T-helper 9 cell (primary cell): ENCODE measurements around the gene TAP2.
"Not testable (repeated sequence)": the region's sequence is repeated elsewhere in the genome, so short reads cannot be mapped to it uniquely, and the experiment has no call there.

ENCODE experiments used
- DNase-seq: peaks from one replicate; pipeline ENCODE4 v3.0.0-alpha.2; 2020

Gene TAP2

DNA sequence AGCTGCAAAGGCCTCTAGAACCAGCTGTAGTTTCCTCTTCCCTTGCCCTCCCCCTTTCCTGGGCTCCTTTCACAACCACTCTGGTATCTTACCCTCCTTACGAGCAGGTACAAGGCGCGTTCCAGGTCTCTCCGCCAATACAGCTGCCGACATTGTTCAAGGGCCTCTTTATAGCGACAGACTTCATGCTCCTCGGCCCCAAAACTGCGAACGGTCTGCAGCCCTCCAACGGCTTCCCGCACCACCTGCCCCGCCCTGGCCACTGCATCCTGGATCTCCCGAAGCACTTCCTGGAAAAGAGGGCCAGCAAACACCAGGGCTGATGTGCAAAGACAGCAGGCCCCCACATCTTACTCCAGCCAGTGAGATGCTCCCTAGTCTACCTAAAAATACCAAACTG is 6.0 kb downstream of the TAP2 start:
- no peak for DNase-seq

DNA sequence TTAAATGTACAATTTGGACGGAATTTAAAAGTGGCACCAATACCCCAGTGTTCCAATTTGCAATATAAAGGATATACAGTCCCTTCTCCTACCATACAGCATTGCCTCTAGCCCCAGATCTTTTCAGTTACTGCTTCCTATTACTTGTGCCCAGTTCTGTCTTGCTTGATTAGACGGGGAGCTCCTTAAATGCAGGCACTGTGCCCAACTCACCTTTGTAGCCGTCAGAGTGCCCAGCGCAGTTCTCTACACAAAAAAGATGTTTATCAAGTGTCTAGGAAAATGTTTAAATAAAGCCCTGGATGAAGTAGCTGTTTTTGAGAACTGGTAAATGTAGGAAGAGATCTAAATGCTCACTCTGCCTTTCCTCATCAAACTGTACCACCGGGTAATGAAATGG is 7.6 kb downstream of the TAP2 start:
- no peak for DNase-seq

DNA sequence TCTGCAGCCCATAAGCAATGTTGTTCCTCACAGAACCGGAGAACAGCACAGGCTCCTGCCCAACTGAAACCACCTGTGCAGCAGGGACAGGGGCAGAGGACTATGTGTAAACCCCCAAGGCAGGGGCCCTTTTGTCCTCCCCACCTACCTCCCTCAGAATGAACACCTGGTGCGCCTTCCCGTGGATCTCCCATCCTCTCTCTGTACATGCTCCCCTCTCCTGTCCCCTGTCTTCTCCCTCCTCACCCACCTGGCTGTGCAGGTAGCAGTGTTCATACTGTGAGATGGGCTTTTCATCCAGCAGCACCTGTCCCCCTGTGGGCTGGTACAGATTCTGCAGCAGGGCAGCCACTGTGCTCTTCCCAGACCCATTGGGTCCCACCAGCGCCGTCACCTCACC is 8.5 kb downstream of the TAP2 start:
- DNase-seq: no peak

DNA sequence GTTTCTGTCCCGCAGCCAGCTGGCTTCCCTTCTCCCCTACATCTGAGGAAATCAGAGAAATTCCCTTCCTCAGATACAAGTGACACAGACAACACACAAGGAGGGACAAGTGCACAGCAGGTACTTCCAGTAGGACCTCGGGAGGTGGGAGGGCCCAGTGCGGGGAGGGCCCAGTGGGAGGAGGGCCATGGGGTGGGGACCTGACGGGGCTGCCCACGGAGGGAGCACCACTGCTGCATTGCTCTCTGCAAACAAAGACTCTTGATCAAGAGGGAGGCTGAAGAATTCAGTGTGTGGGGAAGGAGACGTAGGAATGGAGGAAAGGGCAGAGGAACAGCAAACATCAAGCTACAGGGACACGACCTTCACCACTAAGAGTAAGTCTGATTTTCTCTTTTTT is 9.0 kb downstream of the TAP2 start:
- no peak for DNase-seq

DNA sequence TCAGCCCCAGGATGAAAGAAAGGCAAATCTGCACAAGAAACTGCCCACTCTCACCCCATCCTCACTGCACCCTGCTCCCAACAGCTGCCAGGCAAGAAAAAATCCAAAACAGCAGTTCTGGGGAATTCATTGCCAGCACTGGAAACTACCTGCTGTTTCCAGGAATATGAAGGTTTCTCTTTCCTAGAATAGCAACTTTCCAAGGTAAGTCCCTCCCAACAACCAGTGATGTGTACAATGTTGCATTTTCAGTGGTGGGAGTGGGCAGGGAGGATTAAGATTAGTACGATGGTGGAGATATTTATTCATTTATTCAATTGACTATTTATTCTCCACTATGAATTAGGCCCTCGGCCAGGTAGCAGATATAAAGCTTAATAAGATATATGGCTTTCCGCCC is 11.5 kb downstream of the TAP2 start:
- DNase-seq: no peak

DNA sequence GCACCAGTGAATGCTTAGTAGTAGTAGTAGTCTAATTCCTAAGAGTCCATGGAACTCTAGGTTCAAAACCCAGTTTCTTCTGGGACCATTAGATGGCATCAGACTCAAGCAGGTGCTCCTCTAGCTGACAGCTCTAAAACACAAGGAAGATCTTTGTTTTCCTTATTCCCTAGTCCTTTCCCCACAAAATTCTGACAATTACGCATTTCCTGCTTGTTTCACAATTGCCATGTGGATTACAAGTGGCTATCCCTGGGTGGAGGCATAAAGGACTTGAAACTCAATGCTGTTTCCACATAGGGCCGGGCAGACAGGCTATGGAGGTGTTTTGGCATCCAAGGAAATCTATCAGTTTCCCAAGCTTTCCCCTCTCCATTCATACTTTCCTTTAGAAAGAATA is 12.6 kb downstream of the TAP2 start:
- no peak for DNase-seq

DNA sequence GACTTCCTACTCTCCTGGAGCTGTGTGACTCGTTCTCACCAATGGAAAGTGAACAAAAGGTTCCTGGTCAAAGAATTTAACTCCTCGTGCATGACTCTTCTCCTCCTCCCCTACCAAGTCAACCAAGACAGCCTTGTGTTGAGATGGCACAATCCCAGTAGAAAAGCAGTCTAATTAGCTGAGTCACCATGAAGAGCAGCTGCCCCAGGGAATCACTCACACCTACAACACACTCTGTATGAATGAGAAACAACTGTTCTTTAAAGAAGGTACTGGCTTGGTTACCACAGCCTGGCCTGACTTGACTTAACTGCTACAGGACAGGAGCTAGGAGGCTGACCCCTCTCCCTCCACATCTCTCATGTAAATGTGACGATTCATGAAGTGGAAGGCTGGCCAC is 18.8 kb downstream of the TAP2 start:
- no peak for DNase-seq

DNA sequence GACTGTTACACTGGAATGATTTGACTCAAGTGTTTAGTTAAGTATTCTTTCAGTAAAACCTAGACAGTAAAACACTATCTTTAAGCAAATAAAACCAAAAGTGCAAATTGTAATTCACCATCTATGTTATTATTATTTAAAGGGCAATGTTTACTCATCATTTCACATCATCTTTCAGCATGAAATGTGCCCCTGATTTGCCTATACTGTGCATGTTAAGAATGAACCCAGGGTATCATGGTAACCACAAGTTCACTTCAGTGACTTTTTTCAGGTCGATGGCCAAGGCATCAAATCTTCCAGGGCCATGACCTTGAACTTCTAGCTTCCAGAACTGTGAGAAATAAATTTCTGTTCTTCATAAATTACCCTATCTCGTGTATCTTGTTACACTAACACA is 19.7 kb downstream of the TAP2 start:
- DNase-seq: no peak

DNA sequence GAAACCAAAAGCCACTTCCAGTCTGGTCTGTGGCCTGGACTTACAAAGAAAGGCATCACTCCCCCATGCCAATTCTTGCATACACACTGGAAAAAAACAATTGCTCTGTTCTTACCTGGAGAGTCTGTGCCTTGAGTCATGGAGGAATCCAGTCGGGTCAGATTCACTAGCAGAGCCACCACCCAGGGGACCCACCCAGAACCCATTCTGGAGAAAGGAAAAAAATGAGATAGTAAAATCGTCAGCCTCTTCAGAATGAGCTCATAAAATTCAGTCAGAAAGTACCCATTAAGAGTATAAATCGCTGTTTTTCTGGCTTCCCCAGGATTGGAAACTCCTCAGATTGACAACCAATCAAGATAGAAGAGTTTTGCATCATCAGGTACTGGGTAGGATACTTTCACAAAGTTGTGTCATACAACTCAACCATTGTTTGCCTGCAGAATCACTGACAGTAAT is 21.8 kb downstream of the TAP2 start, which contains the start of gene HLA-DOB:
HLA-DOB (minus strand) TSS at position 257 of the 459 bp plus-strand sequence; CDS start at position 206, 51 bp downstream.
- DNase-seq: no peak

DNA sequence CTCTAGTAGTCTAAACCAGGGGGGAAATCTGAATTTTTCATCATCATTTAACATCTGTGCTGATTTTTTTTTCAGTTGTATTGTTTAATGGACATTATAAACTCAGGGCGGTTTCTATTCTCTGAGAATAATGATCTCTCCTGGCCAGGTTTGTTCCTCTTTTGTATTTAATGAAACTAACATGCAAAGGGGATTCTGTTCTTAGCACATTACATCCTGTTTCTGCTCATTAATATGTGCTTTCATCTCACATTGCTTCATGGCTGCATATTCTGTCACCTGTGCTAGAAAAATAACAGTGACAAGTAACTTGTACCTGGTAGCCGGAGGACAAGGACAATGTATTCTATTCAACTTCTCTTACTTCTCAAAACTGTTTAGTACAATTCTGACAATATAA is 22.5 kb downstream of the TAP2 start:
- DNase-seq: no peak

DNA sequence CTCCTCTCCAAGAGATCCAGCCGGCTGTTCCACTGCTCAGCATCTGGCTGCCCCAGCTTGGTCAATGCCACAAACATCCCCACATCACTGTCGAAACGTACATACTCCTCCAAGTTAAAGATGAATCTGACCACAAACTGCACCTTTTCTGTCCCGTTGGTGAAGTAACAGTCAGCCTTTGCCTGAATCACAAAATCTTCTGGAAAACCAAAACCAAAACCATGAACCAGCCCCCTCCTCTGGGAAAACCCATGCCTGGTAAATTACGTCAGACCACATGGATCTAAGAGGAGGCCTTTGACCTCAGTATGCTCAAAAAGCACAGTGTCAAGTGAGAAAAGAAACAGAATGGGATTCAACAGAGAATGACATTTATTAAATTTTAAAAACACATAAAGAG is 23.4 kb downstream of the TAP2 start:
- no peak for DNase-seq

DNA sequence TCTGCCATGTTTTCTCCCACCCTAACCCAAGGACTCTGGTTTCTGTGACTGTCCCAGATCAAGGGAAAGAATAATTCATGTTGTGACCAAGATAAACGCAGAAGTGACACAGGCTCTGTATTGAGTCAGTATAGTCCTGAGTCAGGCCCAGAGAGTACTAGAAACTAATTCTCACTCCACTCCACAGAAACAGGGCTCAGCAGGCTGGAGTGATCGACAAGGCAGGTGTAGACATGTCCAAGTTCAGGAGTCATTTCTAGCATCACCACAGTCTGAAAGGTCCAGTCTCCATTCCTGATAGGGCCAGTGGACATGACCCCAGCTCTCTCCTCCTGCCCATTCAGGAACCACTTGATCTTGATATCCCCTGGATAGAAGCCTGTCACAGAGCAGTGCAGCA is 24.4 kb downstream of the TAP2 start:
- no peak for DNase-seq

DNA sequence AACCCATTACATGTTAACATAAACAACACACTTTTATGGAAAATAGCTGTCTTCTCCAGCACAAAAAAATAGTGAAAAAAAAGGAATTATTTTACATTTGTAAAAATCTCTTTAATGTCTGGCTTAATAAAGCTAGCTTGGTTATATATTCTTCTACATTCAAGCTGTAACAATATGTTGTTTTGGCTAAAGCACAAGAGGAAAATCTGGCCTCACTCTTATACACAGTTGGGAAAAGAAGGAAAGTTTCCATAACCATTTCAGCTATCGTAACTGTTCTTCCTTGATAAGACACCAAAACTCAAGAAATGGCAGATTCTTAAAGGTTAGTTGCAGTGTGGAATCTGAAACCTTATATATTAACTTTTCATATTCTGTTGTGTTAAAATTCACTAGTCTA is 29.4 kb downstream of the TAP2 start:
- no peak for DNase-seq

DNA sequence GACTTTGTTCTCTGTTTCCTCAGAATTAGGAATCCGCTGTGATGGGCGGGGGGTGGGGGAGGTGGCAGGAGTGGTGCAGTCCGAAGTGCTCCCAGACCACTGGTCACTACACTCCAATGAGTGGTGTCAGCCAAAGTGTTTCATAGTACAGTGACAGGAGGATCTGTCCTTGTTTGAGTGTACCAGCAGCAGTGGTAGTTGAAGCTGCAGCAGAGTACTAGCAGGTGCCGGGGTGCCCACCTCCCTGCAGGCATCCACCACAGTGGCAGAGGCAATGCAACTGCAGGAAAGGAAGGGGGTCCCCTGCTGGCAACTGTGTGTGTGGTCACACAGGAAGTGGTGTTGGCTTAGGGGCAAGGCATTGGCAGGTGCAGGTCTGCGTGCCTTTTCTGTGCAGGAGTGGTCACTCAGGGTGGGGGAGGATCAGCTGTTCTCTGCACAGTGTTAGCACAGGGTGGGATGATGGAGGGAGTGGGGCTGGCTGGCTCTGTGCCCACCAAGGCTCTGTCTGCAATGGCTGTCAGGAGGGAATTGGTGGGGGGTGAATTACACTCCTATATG is 31.4 kb downstream of the TAP2 start:
- no peak for DNase-seq

DNA sequence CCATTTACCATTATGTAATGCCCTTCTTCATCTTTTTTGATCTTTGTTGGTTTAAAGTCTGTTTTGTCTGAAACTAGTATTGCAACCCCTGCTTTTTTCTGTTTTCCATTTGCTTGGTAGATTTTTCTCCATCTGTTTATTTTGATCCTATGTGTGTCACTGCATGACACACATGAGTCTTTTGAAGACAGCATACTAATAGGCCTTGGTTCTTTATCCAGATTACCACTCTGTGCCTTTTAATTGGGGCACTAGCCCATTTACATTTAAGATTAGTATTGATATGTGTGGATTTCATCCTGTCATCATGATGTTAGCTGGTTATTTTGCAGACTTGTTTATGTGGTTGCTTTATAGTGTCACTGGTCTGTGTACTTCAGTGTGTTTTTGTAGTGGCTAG is 33.1 kb downstream of the TAP2 start:
- DNase-seq: not testable (repeated sequence)

DNA sequence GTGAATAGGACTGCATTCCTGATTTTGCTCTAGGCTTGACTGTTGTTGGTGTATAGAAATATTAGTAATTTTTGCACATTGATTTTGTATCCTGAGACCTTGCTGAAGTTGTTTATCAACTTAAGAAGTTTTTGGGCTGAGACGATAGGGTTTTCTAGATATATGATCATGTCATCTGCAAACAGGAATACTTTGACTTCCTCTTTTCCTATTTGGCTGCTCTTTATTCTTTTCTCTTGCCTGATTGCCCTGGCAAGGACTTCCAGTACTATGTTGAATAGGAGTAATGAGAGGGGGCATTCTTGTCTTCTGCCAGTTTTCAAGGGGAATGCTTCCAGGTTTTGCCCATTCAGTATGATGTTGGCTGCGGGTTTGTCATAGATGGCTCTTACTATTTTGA is 35.1 kb downstream of the TAP2 start:
- DNase-seq: no peak

DNA sequence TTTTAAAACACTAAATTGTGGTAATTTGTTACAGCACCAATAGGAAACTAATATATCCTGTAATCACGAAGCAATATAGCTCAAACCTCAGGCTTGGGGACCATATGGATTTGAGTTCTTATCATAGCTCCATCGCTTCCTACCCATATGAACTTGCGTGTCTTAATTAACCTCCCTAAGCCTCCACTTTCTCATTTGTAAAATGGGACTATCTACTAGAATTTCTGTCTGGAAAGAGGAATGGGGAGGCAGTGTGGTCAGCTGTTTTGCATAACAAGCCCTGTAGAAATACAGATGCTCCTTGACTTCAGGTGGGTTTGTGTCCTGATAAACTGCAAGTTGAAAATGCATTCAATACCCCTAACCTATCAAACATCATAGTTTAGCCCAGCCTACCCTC is 38.8 kb downstream of the TAP2 start:
- DNase-seq: no peak

DNA sequence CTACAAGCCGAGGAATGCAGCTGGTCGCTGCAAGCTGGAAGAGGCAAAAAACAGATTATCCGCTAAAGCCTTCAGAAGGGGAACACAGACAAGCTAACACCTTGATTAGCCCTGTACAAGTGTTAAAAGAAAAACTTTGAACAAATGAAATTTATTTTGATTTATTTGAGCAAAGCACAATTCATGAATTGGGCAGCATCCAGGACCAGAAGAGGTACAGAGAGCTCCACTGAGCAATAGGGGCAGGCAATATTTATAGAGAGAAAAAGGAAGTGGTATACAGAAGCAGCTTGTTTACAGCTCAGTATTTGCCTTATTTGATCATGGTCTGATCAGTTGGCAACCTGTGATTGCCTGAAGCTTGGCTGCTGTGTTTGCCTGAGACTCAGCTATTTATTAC is 39.4 kb downstream of the TAP2 start:
- DNase-seq: no peak

DNA sequence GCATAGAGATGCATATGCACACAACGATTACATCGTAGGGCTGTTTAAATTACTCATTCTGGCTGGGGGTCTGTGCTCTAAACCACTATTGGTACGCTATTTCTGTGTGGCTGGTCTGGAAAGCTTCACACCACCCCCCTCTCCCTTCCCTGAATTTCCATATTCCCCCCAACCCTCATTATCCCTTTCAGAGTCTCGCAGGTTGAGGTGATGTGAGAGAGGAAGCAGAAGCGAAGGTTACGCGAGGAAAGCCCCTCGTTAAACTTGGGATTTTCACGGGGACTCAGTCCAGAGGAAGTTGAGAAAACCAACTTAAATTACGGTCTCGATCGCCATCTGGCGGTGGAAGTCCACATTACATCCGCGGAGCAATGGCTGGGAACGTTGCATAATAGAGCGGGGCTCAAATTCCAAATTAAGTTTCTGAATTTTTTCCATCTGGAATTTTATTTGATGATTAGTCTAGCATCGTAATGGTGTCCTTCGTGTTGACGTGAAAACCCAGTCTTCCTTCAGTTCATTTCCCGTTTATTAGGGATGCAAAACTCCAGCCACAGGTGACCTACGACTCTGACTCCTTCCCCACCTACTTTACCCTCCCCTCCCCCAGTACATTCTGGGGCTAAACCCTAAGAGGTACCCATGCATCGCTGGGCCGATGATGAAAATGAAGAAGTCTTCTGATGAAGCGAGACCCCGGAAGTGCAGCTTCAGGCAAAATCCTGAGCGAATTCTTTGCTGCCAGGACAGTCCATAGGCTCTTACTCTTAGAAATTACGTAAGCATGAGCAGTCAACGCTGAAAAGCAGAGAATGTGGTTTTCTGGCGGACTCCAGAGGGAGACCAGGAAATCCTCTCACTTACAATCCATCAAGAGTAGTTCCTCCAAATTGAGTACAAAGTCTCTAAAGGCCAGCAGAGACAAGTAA is 41.4 kb downstream of the TAP2 start:
- peak; percentile 80 for DNase-seq

DNA sequence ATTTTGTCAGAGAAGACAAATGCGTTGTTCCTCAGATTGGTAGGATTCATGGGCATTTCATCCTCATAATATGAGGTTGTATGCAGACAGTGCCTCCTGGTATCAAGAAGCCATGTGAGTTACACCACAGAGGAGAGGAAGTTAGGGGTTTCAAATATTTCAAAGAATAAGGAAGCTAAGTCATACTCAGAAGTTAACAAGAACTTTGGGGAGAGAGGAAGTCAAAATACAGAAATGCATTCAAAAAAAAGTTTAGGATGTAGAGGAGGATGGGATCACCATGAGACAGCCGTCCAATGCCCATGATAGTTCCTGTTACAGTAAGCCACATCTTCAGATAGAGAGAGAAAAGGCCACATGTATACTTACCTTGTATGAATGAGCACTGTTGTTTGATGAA is 44.0 kb downstream of the TAP2 start:
- DNase-seq: no peak

DNA sequence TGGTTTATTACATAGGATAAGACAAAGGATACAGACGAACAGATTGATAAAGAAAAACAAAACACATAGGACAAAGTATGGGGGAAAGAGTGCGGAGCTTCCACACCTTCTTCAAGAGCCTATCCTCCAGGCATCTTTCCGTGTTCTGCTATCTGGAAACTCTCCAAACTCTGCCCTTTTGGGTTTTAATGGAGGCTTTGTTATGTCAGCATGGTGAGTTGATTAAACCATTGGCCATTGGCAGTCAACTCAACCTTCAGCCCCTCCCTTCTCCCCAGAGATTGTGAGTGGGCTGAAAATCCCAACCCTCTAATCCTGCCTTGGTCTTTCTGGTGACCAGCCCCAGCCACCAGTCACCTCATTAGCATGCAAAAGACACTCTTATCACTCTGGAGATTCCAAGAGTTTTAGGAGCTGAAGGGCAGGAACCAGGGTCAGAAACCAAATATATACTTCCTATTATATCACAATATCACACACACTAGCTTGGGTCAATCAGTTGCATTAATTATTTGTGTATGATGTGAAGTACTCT is 45.6 kb downstream of the TAP2 start:
- DNase-seq: no peak

DNA sequence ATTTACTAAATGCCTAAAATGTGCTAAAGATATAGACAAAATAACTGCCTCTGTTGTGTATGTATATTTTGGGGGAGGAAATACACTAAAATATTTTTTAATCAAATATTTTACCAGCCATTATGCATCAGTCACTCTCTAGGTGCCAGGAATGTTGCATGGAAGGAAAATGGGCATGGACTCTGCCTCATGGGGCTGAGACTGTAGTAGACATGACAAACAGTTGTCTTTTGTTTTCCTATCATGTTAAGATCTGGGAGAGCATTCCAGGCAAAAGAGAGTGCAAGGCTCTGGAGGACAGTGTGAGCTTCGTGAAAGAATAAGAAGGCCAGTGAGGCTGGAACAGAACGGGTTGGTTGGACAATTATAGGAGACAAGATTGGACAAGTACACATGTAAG is 48.2 kb downstream of the TAP2 start:
- DNase-seq: no peak
